Caco-2 (cell line): Measurements from ENCODE around the gene CXCR6. TPM values are rescaled to one million over a fixed set of nuclear protein-coding genes. Genes with fewer than 3 reads are reported as not detected.

Source experiments
- BruUV-seq: library from RNA; stranded (reverse); fragments of 400-500 nt; replicated peaks from 2 replicates; lab custom pipeline; 2021; lab: Mats Ljungman, UMichigan
- CTCF ChIA-PET: fragments of 300-600 bp; sonication (Branson Sonifier 250); formaldehyde crosslinking; loops from one replicate; lab custom pipeline; 2022; ENCODE audit warnings: antibody characterized with exemption; lab: Charles Lee
- POLR2A ChIA-PET: fragments of 300-600 bp; sonication (Branson Sonifier 250); formaldehyde crosslinking; loops from one replicate; lab custom pipeline; 2022; ENCODE audit warnings: antibody characterized with exemption; lab: Charles Lee
- DNase-seq, 2 experiments: peaks; one replicate each; pipeline versions ENCODE4 v3.0.0 to v3.0.0-alpha.2; 2020 to 2022
- H3K27me3 ChIP-seq: replicated peaks from 2 replicates; pipeline ENCODE4 v1.6.0; 2011; ENCODE audit warnings: low read length; ENCODE audit not compliant: control insufficient read depth, insufficient read depth
- H3K36me3 ChIP-seq: 2 replicates; pipeline ENCODE4 v1.5.1; 2011; ENCODE audit warnings: low read length; ENCODE audit not compliant: control insufficient read depth, insufficient read depth
- H3K4me1 ChIP-seq: fragments of 250-450 bp; sonication (Bioruptor Pico); 2 replicates; pipeline ENCODE4 v1.5.1; 2020; ENCODE audit warnings: mild to moderate bottlenecking
- H3K4me3 ChIP-seq: 2 replicates; pipeline ENCODE4 v1.5.1; 2011; ENCODE audit warnings: low read depth, mild to moderate bottlenecking, control low read depth, low read length
- H3K9me3 ChIP-seq: fragments of 250-450 bp; sonication (Bioruptor Pico); 2 replicates; pipeline ENCODE4 v1.5.1; 2020; ENCODE audit warnings: mild to moderate bottlenecking, moderate library complexity
- H3K27ac Mint-ChIP-seq: one replicate; pipeline ENCODE4 v1.8.0; 2022; ENCODE audit warnings: mixed read lengths; ENCODE audit not compliant: unreplicated experiment
- H3K27me3 Mint-ChIP-seq: one replicate; pipeline ENCODE4 v1.8.0; 2022; ENCODE audit warnings: mixed read lengths; ENCODE audit not compliant: insufficient read depth, unreplicated experiment
- H3K36me3 Mint-ChIP-seq: one replicate; pipeline ENCODE4 v1.8.0; 2022; ENCODE audit warnings: mild to moderate bottlenecking, mixed read lengths; ENCODE audit not compliant: insufficient read depth, unreplicated experiment
- H3K4me1 Mint-ChIP-seq: one replicate; pipeline ENCODE4 v1.8.0; 2022; ENCODE audit warnings: low read depth, mixed read lengths; ENCODE audit not compliant: unreplicated experiment
- H3K4me3 Mint-ChIP-seq: one replicate; pipeline ENCODE4 v1.8.0; 2022; ENCODE audit warnings: mild to moderate bottlenecking, moderate library complexity, mixed read lengths; ENCODE audit not compliant: unreplicated experiment
- H3K9me3 Mint-ChIP-seq: one replicate; pipeline ENCODE4 v1.8.0; 2022; ENCODE audit warnings: mixed read lengths; ENCODE audit not compliant: unreplicated experiment
- intact Hi-C: fragments of 100-400 bp; cut with micrococcal nuclease; formaldehyde crosslinking; loops from one replicate; pipeline ENCODE4 v1.10.0; 2022; ENCODE audit not compliant: unreplicated experiment
- total RNA-seq: library from RNA; stranded (reverse); gene quantifications from 2 replicates; pipeline ENCODE4 v1.2.3, GENCODE V29; 2022
- TF ChIP-seq, protein P1 (sequence below), 2 experiments: fragments of 200-600 bp in 1 of 2; IDR thresholded peaks; 1 replicate in 1 of 2; 2 replicates in 1 of 2; pipeline versions ENCODE4 v1.5.1 to v1.8.0; 2011 to 2022; ENCODE audit warnings: antibody characterized with exemption in 1 of 2, control low read depth in 1 of 2, inconsistent platforms in 1 of 2, low read depth in 1 of 2, low read length in 1 of 2, mild to moderate bottlenecking in 1 of 2, moderate library complexity in 1 of 2; ENCODE audit not compliant: insufficient read depth in 1 of 2, severe bottlenecking in 1 of 2, unreplicated experiment in 1 of 2

The CXCR6 gene
- total RNA-seq, 1 experiment from 2014 or later: not detected

DNA sequence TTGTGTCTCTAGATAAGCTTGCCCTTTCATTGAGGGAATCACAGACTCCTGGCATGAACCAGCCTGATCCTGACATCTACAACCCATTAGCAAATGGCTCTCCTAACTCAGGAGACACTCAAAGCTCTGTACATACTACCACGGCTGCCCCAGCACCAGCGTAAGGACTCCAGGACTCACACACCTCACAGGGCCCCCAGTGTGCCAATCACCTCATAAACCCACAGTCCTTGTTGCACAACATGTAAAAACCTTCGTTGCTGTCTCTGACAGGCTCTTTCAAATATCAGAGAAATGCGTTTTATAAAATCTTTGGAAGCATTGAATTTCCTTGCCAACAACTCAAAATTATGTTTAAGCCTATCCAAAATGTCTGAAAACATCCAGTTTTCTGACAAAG lies 45.1 kb downstream of the CXCR6 start:
- H3K4me3 ChIP-seq: no peak overlapping the region
- no peaks in the 10 kb centered on the region for H3K27me3 ChIP-seq
- H3K9me3 ChIP-seq: no peaks in the 10 kb centered on the region
- TF ChIP-seq, protein P1, sequence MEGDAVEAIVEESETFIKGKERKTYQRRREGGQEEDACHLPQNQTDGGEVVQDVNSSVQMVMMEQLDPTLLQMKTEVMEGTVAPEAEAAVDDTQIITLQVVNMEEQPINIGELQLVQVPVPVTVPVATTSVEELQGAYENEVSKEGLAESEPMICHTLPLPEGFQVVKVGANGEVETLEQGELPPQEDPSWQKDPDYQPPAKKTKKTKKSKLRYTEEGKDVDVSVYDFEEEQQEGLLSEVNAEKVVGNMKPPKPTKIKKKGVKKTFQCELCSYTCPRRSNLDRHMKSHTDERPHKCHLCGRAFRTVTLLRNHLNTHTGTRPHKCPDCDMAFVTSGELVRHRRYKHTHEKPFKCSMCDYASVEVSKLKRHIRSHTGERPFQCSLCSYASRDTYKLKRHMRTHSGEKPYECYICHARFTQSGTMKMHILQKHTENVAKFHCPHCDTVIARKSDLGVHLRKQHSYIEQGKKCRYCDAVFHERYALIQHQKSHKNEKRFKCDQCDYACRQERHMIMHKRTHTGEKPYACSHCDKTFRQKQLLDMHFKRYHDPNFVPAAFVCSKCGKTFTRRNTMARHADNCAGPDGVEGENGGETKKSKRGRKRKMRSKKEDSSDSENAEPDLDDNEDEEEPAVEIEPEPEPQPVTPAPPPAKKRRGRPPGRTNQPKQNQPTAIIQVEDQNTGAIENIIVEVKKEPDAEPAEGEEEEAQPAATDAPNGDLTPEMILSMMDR (IDR thresholded peaks at IDR 0.05; ENCODE audit: insufficient read depth in 1 of 2, low read depth in 1 of 2, low read length in 1 of 2, severe bottlenecking in 1 of 2, unreplicated experiment in 1 of 2): no peak
- Mint-ChIP-seq H3K27ac (no peak overlapping the region), H3K4me1 (peaks cover 27% of the 10 kb centered on the region), H3K36me3 (no peaks in the 10 kb centered on the region), H3K9me3 (no peaks in the 10 kb centered on the region), H3K4me3 (no peak overlapping the region), H3K27me3 (no peaks in the 10 kb centered on the region)
- ChIA-PET POLR2A (interaction anchor here (0.6 kb wide), 1 partner anchor 8 kb away, joined by 3 read pairs; no protein-coding TSS in a partner anchor), CTCF (no interaction called here)
- H3K36me3 ChIP-seq: no peaks in the 10 kb centered on the region
- no peak for DNase-seq
- H3K4me1 ChIP-seq: peaks cover 28% of the 10 kb centered on the region
- intact Hi-C loops: no loop called here
- BruUV-seq: no TSS peak

DNA sequence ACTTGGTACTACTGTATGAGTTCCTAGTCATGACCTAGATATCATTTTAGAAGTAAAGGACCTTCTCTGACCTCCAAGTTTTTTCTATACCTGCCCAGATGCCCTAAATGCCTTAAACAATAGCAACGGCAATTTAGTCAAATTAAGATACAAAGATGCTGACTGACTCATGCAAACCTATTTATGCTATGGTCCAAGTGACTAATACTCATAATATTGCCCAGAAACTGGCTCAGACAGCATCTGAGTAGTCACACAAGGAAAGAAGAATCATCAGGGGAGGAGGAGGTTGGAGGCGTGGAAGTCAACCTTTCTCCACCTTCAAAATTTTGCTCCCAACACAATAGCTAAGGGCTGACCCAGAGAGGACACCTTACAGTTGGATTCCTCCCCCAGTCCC lies 45.5 kb downstream of the CXCR6 start:
- H3K4me1 ChIP-seq: peaks cover 28% of the 10 kb centered on the region
- Mint-ChIP-seq H3K27me3 (no peaks in the 10 kb centered on the region), H3K4me1 (peaks cover 27% of the 10 kb centered on the region), H3K9me3 (no peaks in the 10 kb centered on the region), H3K36me3 (no peaks in the 10 kb centered on the region), H3K4me3 (no peak overlapping the region), H3K27ac (no peak overlapping the region)
- ChIA-PET POLR2A (interaction anchor here (0.6 kb wide), 1 partner anchor 9 kb away, joined by 3 read pairs; no protein-coding TSS in a partner anchor), CTCF (no interaction called here)
- BruUV-seq: no TSS peak
- no peaks in the 10 kb centered on the region for H3K9me3 ChIP-seq
- DNase-seq: no peak
- H3K36me3 ChIP-seq: no peaks in the 10 kb centered on the region
- intact Hi-C loops: no loop called here
- H3K4me3 ChIP-seq: no peak overlapping the region
- no peaks in the 10 kb centered on the region for H3K27me3 ChIP-seq
- TF ChIP-seq, protein P1 (IDR thresholded peaks at IDR 0.05; ENCODE audit: insufficient read depth in 1 of 2, low read depth in 1 of 2, low read length in 1 of 2, severe bottlenecking in 1 of 2, unreplicated experiment in 1 of 2): no peak

DNA sequence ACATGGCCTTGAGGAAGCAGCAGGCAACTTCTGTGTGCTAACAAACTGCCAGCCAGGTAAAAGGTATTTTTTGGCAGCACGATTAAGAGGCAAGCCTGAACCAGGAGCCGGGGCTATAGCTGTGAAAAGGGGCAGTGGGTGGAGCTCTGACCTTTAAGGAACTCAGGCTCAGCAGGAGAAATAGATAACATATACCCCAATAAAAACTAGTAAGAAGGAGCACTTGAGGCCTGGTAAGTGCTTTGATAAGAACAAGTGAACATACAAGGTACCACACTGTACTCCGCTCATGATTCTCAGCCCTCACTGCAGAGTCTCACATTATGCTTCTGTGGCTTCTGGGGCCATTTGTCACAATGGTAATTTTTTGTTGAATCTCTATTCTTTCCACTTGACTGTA lies 46.9 kb downstream of the CXCR6 start:
- Mint-ChIP-seq H3K27me3 (no peaks in the 10 kb centered on the region), H3K4me3 (no peak overlapping the region), H3K36me3 (no peaks in the 10 kb centered on the region), H3K4me1 (peaks cover 27% of the 10 kb centered on the region), H3K27ac (no peak overlapping the region), H3K9me3 (no peaks in the 10 kb centered on the region)
- Histone ChIP-seq H3K27me3 (no peaks in the 10 kb centered on the region), H3K36me3 (no peaks in the 10 kb centered on the region), H3K4me1 (peaks cover 27% of the 10 kb centered on the region), H3K9me3 (no peaks in the 10 kb centered on the region), H3K4me3 (no peak overlapping the region)
- BruUV-seq: no TSS peak
- ChIA-PET POLR2A (no interaction called here), CTCF (no interaction called here)
- intact Hi-C loops: no loop called here
- TF ChIP-seq, protein P1 (IDR thresholded peaks at IDR 0.05; ENCODE audit: insufficient read depth in 1 of 2, low read depth in 1 of 2, low read length in 1 of 2, severe bottlenecking in 1 of 2, unreplicated experiment in 1 of 2): no peak
- no peak for DNase-seq
